IPS-18c (cell line): ENCODE results near the gene MS4A3.
"Not testable (repeated sequence)": the region's sequence is repeated elsewhere in the genome, so short reads cannot be mapped to it uniquely, and the experiment has no call there.

Experiments
- H3K4me3 ChIP-seq: 2 replicates; pipeline ENCODE4 v1.7.0; 2013; ENCODE audit warnings: low read depth, mild to moderate bottlenecking, low read length, moderate library complexity; ENCODE audit not compliant: insufficient read depth
- H3K9me3 ChIP-seq: one replicate; pipeline ENCODE4 v1.6.1; 2013; ENCODE audit warnings: mild to moderate bottlenecking, low read length, moderate library complexity; ENCODE audit not compliant: control insufficient read depth, insufficient read depth

MS4A3 gene, protein sequence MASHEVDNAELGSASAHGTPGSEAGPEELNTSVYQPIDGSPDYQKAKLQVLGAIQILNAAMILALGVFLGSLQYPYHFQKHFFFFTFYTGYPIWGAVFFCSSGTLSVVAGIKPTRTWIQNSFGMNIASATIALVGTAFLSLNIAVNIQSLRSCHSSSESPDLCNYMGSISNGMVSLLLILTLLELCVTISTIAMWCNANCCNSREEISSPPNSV

DNA sequence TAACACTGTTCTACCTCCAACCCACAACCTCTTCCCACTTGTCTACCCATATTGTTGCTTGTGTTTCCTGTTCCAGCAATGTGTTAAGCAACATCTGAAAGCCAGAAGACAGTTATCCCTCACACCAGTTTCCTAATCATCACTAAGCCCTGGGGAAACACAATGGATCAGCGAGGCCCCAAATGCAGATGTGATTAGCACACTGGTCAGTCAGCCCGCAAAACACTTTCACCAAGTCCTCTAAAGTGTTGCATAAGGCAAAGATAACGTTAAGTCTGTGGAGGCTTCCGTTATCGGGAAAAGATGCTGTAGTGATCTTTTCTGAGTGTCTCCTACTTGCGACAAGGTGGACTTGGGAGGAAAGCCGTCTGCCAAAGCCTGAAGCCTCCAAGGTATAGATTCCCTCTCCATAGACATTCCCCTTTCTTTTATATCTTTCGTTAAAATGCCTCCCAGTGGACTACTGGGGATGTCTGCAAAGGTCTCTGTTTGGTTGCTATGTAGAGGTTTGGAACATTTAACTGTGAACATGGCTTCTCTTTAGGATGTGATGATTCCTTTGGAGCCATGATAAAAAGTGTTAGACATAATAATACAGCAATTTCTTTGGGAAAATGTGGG is at the start of gene MS4A3:
MS4A3 (plus strand) TSS at position 317 of the 621 bp plus-strand sequence. CDS start 4,496 bp downstream, outside the sequence.
- no peaks in the 10 kb centered on the region for H3K9me3 ChIP-seq
- H3K4me3 ChIP-seq, result no peak within 1 kb of the TSS

DNA sequence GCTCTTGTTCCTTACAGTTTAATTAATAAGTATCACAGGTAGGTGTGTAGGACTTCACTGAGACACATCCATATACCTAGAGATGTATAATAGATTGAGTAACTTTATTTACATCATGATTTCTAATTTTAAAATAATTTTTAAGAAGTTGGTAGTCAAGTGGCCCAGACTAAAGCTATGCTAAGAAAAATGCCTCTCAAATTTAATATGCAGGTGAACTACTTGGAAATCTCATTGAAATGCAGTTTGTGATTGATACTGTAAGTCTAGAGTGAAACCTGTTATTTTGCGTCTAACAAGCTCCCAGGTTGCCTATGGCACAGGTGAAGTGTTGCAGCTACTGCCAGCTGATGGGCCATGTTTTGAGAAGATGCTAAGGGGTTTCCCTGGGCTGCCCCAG is 39.6 kb upstream of the MS4A3 start, which contains the start of gene OOSP4B:
OOSP4B (plus strand) TSS at position 301 of the 400 bp plus-strand sequence.
- peaks cover 2% of the 10 kb centered on the region for H3K9me3 ChIP-seq
- H3K4me3 ChIP-seq, result no peak within 1 kb of the TSS

DNA sequence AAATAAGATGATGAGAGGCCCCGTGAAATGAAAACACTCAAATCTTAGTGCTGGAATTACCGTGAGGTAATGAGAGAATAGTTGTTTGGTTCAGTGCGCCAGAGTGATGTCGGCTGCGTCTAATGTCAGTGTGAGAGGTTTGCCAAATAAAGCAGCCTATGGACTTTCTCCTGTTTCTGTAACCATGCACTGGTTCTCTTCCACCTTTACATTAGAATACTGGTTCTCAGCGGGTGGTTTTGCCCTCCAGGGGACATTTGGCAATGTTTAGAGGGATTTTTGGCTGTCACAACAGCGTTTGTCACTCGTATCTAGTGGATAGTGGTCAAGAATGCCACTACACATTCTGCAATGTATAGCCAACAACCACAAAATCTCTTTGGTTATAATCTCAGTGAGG is 38.4 kb upstream of the MS4A3 start:
- H3K9me3 ChIP-seq, result peaks cover 2% of the 10 kb centered on the region
- H3K4me3 ChIP-seq, result no peak overlapping the region

DNA sequence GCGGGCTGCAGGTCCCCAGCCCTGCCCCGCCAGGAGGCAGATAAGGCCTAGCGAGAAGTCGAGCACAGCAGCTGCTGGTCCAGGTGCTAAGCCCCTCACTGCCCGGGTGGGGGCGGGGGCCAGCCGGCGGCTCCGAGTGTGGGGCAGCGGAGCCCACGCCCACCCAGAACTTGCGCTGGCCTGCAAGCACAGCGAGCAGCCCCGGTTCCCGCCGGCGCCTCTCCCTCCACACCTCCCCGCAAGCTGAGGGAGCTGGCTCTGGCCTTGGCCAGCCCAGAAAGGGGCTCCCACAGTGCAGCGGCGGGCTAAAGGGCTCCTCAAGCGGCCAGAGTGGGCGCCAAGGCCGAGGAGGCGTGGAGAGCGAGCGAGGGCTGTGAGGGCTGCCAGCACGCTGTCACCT is 36.1 kb upstream of the MS4A3 start:
- H3K9me3 ChIP-seq, H3K4me3 ChIP-seq: not testable (repeated sequence)

DNA sequence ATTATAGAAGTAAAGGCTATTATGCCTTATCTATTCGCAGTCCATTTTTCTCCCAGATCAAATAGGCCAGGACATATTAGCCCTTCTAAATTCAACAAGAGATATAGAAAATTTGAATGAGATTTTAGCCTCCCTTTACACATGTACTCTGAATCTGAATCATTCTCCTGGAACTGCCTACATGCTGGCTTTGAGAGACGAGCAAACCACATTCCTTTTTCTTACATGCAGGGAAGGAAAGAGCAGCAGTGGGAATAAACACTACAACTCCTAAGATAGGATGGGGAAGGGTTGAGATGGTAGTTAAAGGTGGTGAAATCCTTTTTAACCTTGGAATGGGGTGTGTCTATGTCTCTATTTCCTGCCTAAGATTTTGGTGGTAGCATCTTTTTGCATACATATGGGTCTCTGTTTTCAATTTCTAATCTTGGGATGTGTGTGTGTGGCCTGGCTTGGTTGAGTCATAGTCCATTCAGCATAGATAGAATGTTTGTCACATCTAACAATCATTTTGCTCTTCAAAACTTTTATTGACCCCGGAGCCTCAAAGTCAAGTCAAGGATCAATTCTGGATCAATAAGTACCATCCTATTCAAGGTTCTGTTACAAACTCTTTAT is 27.3 kb upstream of the MS4A3 start:
- H3K9me3 ChIP-seq, result no peaks in the 10 kb centered on the region
- no peak overlapping the region for H3K4me3 ChIP-seq

DNA sequence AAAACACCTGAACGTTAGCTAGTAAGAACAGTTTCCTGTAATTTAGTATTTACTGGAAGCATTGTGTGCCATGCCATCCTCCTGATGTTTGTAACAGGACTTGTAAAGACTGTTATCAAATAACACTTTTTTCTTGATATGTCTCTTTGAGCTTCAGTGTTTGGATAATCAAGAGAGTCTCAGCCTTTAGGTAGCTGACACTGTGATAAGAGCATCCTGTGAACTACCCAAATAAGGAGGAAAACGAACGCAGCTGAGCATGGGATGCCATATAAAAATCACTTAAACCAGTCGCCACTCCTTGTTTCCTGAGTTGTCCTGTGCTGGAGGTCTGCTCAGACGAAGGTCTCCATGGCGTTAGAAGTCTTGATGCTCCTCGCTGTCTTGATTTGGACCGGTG is 16.4 kb upstream of the MS4A3 start, which contains the start of gene OOSP2:
OOSP2 (plus strand) TSS at position 301 of the 400 bp plus-strand sequence; CDS start at position 352, 51 bp downstream.
- Histone ChIP-seq H3K9me3 (no peaks in the 10 kb centered on the region), H3K4me3 (no peak within 1 kb of the TSS)

DNA sequence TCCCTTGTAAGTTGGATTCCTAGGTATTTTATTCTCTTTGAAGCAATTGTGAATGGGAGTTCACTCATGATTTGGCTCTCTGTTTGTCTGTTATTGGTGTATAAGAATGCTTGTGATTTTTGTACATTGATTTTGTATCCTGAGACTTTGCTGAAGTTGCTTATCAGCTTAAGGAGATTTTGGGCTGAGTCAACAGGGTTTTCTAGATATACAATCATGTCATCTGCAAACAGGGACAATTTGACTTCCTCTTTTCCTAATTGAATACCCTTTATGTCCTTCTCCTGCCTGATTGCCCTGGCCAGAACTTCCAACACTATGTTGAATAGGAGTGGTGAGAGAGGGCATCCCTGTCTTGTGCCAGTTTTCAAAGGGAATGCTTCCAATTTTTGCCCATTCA is 6.0 kb upstream of the MS4A3 start:
- H3K4me3 ChIP-seq, H3K9me3 ChIP-seq: not testable (repeated sequence)

DNA sequence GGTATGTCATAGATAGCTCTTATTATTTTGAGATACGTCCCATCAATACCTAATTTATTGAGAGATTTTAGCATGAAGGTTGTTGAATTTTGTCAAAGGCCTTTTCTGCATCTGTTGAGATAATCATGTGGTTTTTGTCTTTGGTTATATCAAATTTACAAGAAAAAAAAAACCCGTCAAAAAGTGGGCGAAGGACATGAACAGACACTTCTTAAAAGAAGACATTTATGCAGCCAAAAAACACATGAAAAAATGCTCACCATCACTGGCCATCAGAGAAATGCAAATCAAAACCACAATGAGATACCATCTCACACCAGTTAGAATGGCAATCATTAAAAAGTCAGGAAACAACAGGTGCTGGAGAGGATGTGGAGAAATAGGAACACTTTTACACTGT is 5.6 kb upstream of the MS4A3 start:
- not testable (repeated sequence) for H3K9me3 ChIP-seq, H3K4me3 ChIP-seq

DNA sequence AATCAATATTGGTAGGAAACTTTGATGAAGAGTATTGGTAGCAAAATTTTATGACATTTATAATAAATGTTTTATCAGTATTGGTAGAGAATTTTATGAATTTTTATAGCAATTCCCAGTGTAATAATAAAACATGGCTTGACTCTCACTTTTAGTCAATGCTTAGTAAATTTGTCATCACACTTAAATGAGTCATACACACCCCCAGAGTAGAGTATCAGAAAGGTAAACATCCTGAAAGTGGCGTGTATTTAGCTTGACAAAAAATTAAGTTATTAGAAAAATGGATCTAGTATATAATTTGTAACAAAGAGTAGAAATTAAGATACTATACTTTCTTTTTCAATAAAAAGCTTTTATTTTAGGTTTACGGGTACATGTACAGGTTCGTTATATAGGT is 2.6 kb downstream of the MS4A3 start:
- no peaks in the 10 kb centered on the region for H3K9me3 ChIP-seq
- H3K4me3 ChIP-seq, result no peak overlapping the region

DNA sequence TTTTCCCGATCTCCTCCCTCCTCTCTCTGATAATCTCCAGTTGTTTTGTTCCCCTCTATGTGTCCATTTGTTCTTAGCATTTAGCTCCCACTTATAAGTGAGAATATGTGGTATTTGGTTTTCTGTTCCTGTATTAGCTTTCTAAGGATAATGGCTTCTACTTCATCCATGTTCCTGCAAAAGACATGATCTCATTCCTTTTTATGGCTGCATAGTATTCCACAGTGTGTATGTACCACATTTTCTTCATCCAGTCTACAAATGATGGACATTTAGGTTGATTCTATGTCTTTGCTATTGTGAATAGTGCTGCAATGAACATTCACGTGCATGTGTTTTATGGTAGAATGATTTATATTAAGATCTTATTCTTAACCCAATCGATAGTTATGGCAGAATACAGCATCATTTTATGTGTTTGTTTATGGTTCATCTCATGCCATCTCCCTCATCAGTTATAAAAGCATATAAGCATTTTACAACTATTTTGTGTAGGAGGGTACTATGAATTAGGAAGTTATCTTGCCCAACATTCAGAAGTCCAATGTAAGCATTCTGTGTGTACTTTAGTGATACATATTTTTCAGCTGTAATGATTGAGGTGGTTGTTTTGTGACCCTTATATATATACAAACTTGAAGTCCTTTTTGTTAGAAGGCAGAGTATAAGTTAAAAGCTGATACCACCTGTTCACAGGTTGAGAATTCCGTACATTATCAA is 3.2 kb downstream of the MS4A3 start:
- H3K4me3 ChIP-seq, result no peak overlapping the region

DNA sequence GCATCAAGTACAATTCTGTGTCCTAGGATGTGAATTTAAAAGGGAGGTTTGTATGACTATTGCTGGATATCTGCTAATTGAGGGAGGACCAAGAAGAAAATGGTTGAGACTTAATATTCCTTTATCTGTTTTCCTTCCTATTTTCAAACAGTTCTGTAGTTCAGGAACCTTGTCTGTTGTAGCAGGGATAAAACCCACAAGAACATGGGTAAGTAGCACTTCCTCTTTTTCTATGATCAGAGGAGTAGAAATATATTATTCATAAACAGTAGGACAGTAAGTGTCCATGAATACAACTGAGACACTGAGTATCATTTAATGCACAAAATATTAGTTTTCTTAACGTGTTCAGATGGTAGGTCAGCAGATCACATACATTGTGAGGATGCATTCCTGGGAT is 7.6 kb downstream of the MS4A3 start:
- no peaks in the 10 kb centered on the region for H3K9me3 ChIP-seq
- no peak overlapping the region for H3K4me3 ChIP-seq

More for the DNA sequence above, 3.2 kb downstream of the MS4A3 start:
- no peaks in the 10 kb centered on the region for H3K9me3 ChIP-seq

DNA sequence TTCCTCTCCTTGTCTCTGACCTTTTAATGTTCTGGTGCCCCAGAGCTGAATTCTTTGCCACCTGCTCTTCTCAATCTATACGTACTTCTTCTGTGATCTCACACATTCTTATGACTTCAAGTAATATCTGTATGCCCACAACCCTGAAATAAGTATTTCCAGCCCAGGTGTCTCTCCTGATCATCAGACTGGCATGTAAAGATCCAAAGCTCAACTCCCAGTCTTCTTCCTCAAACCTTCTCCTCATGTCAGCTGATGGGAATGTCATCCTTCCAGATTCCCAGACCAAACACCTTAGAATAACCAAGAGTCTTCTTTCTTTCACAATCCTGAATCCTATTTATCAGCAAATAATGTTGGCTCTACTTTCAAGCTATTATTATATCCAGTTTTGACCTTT is 9.3 kb downstream of the MS4A3 start:
- Histone ChIP-seq H3K4me3 (no peak overlapping the region), H3K9me3 (no peaks in the 10 kb centered on the region)

DNA sequence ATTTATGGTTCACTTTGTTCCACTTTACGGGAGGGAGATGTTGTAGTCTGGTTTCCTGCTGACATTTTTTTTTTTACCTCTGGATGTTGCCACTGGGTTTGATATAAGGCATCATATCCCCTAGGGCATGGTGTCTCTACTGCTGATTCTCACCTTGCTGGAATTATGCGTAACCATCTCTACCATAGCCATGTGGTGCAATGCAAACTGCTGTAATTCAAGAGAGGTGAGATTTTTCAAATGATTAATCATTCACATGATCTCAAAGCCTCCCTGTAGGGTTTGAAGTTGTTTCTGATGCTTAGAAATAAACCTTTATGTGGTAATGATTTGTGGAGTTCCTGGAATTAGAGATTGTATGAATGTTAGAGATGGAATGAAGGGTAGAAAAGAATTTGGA is 13.0 kb downstream of the MS4A3 start:
- no peaks in the 10 kb centered on the region for H3K9me3 ChIP-seq
- H3K4me3 ChIP-seq, result no peak overlapping the region

DNA sequence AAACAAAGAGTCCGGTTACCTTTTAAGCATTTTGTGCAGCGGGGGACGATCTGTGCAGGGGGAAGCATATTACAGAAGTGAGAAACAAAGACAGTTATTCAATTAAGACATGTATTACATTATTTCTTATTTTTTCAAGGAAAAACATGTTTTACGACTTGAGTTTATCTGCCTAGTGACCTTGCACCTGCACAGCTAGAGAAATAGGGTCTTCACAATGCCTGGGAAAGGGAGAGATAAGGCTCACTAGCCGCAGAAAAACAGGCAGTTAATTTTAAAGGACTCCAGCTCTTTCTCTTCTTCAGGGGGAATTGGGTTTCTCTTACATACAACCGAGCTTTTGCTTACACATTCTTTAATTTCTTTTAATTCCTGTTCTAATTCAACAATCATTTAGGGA is 15.2 kb downstream of the MS4A3 start:
- not testable (repeated sequence) for H3K9me3 ChIP-seq, H3K4me3 ChIP-seq

DNA sequence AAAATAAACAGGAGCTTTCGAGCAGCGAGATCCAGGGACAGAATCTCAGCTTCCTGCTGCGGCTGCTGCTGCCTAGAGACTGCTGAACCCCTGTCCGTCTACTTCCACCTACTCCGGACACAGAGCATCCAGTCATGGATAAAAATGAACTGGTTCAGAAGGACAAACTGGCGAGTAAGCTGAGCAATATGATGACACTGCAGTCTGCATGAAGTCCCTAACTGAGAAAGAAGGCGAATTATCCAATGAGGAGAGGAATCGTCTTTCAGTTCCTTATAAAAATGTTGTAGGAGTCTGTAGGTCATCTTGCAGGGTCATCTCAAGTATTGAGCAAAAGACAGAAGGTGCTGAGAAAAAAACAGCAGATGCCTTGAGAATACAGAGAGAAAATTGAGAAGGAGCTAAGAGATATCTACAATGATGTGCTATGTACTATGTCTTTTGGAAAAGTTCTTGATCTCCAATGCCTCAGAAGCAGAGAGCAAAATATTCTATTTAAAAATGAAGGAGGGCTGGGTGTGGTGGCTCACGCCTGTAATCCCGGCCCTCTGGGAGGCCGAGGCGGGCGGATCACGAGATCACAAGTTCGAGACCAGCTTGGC is 20.9 kb downstream of the MS4A3 start:
- Histone ChIP-seq H3K4me3 (no peak overlapping the region), H3K9me3 (no peaks in the 10 kb centered on the region)

DNA sequence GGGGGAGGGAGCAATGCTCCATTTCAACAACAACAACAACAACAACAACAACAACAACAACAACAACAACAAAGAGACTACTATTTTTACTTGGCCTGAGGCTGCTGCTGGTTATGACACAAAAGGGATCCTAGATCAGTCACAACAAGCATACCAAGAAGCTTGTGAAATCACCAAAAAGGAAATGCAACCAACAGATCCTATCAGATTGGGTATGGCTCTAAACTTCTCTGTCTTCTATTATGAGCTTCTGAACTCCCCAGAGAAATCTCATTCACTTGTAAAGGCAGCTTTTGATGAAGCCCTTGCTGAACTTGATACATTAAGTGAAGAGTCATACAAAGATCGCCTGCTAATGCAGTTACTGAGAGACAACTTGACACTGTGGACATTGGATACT is 21.5 kb downstream of the MS4A3 start:
- H3K4me3 ChIP-seq, result no peak overlapping the region
- no peaks in the 10 kb centered on the region for H3K9me3 ChIP-seq

DNA sequence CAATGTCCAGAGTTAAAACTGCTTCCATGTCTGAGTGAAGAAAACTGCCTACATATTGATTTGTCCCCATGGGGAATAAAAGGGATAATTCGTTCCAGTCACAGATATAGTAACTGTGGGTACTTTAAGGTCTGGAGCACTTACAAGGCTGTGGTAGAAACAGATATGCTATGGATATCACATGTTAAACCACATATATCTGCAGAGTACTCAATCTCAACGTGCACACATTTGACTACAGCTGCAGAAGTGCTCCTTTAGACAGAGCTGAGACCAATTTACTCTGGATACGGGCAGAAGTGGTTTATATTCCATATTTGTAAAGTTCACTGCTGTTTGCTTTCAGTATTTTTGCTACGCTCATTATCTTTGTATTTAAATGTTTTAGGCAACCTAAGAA is 22.3 kb downstream of the MS4A3 start:
- Histone ChIP-seq H3K9me3 (no peaks in the 10 kb centered on the region), H3K4me3 (no peak overlapping the region)
